H9 (cell line): ENCODE measurements around the gene CLCNKB. TPM values are rescaled to one million over a fixed set of nuclear protein-coding genes. Genes with fewer than 3 reads are reported as not detected.

Experiments used
- DNase-seq: peaks from one replicate; pipeline ENCODE4 v3.0.0-alpha.2; 2017
- H2AFZ ChIP-seq: one replicate; pipeline ENCODE4 v1.6.1; 2013; ENCODE audit warnings: mild to moderate bottlenecking, low read length, control low read depth, moderate library complexity
- H2AK5ac ChIP-seq: 2 replicates; pipeline ENCODE4 v1.6.1; 2013; ENCODE audit warnings: low read length, control low read depth, mixed read lengths; ENCODE audit not compliant: insufficient read length
- H2BK120ac ChIP-seq: one replicate; pipeline ENCODE4 v1.6.1; 2013; ENCODE audit warnings: low read depth, mild to moderate bottlenecking, low read length, control low read depth, inconsistent platforms; ENCODE audit not compliant: poor library complexity, severe bottlenecking
- H2BK12ac ChIP-seq: 2 replicates; pipeline ENCODE4 v1.6.1; 2013; ENCODE audit warnings: low read length, control low read depth, mixed read lengths, low read depth; ENCODE audit not compliant: insufficient read length
- H2BK15ac ChIP-seq: 2 replicates; pipeline ENCODE4 v1.6.1; 2013; ENCODE audit warnings: low read depth, low read length, control low read depth
- H2BK20ac ChIP-seq: one replicate; pipeline ENCODE4 v1.6.1; 2013; ENCODE audit warnings: low read depth, mild to moderate bottlenecking, low read length, control low read depth, inconsistent platforms; ENCODE audit not compliant: poor library complexity, severe bottlenecking
- H2BK5ac ChIP-seq: 2 replicates; pipeline ENCODE4 v1.6.1; 2013; ENCODE audit warnings: low read length, control low read depth, mixed read lengths; ENCODE audit not compliant: insufficient read length
- H3K14ac ChIP-seq: 2 replicates; pipeline ENCODE4 v1.6.1; 2013; ENCODE audit warnings: low read length, control low read depth; ENCODE audit not compliant: insufficient read depth
- H3K18ac ChIP-seq: 2 replicates; pipeline ENCODE4 v1.6.1; 2013; ENCODE audit warnings: low read depth, mild to moderate bottlenecking, mixed read lengths, low read length, control low read depth; ENCODE audit not compliant: insufficient read length
- H3K23ac ChIP-seq: 2 replicates; pipeline ENCODE4 v1.6.1; 2013; ENCODE audit warnings: low read length, control low read depth, mixed read lengths, low read depth; ENCODE audit not compliant: insufficient read length
- H3K23me2 ChIP-seq: 2 replicates; pipeline ENCODE4 v1.6.1; 2013; ENCODE audit warnings: low read depth, mild to moderate bottlenecking, mixed read lengths, low read length, control low read depth; ENCODE audit not compliant: insufficient read length, poor library complexity, severe bottlenecking
- H3K27ac ChIP-seq: 2 replicates; pipeline ENCODE4 v1.5.1; 2013; ENCODE audit warnings: low read length, control low read depth, mixed read lengths, low read depth; ENCODE audit not compliant: insufficient read length
- H3K27me3 ChIP-seq: 2 replicates; pipeline ENCODE4 v1.6.1; 2013; ENCODE audit warnings: low read length, control low read depth, inconsistent platforms; ENCODE audit not compliant: insufficient read depth
- H3K4ac ChIP-seq: 2 replicates; pipeline ENCODE4 v1.6.1; 2013; ENCODE audit warnings: low read depth, mild to moderate bottlenecking, control low read depth, inconsistent platforms, low read length, moderate library complexity
- H3K4me1 ChIP-seq: 2 replicates; pipeline ENCODE4 v1.6.1; 2013; ENCODE audit warnings: low read length, control low read depth, inconsistent platforms; ENCODE audit not compliant: insufficient read depth
- H3K4me2 ChIP-seq: 2 replicates; pipeline ENCODE4 v1.6.1; 2013; ENCODE audit warnings: low read length, control low read depth, mixed read lengths; ENCODE audit not compliant: insufficient read length, insufficient read depth
- H3K56ac ChIP-seq: 2 replicates; pipeline ENCODE4 v1.6.1; 2013; ENCODE audit warnings: low read depth, mild to moderate bottlenecking, mixed read lengths, low read length, control low read depth; ENCODE audit not compliant: insufficient read length
- H3K79me1 ChIP-seq: 2 replicates; pipeline ENCODE4 v1.6.1; 2013; ENCODE audit warnings: low read depth, mild to moderate bottlenecking, moderate library complexity, low read length, control low read depth, inconsistent platforms; ENCODE audit not compliant: insufficient read depth, poor library complexity, severe bottlenecking
- H3K79me2 ChIP-seq: 2 replicates; pipeline ENCODE4 v1.6.1; 2013; ENCODE audit warnings: low read length, control low read depth, inconsistent platforms; ENCODE audit not compliant: insufficient read depth
- H3K9ac ChIP-seq: 2 replicates; pipeline ENCODE4 v1.6.1; 2013; ENCODE audit warnings: low read length, control low read depth, mixed read lengths; ENCODE audit not compliant: insufficient read length; ENCODE audit errors: extremely low read depth
- H3K9me3 ChIP-seq: one replicate; pipeline ENCODE4 v1.6.1; 2013; ENCODE audit warnings: low read depth, low read length, inconsistent platforms; ENCODE audit not compliant: control insufficient read depth
- H3T11ph ChIP-seq: one replicate; pipeline ENCODE4 v1.6.1; 2013; ENCODE audit warnings: mild to moderate bottlenecking, low read length, control low read depth, inconsistent platforms
- H4K20me1 ChIP-seq: one replicate; pipeline ENCODE4 v1.6.1; 2013; ENCODE audit not compliant: control insufficient read depth, insufficient read length, insufficient read depth
- H4K5ac ChIP-seq: 2 replicates; pipeline ENCODE4 v1.6.1; 2013; ENCODE audit warnings: low read depth, mild to moderate bottlenecking, mixed read lengths, low read length, control low read depth; ENCODE audit not compliant: insufficient read length
- H4K8ac ChIP-seq: replicated peaks from 2 replicates; pipeline ENCODE4 v1.6.1; 2013; ENCODE audit warnings: low read length, control low read depth, mixed read lengths, low read depth; ENCODE audit not compliant: insufficient read length
- H4K91ac ChIP-seq: 2 replicates; pipeline ENCODE4 v1.6.1; 2013; ENCODE audit warnings: low read depth, mild to moderate bottlenecking, moderate library complexity, mixed read lengths, low read length, control low read depth; ENCODE audit not compliant: insufficient read length
- H3K27ac Mint-ChIP-seq, 3 experiments: 2 replicates in 2 of 3; 3 replicates in 1 of 3; pipeline ENCODE4 v1.8.0; 2020 to 2021; ENCODE audit warnings: mixed read lengths in 3 of 3, mild to moderate bottlenecking in 1 of 3, moderate library complexity in 1 of 3
- H3K27me3 Mint-ChIP-seq: 2 replicates; pipeline ENCODE4 v1.8.0; 2021; ENCODE audit warnings: low read depth, mild to moderate bottlenecking, moderate library complexity, mixed read lengths
- H3K36me3 Mint-ChIP-seq, 3 experiments: 2 replicates in 2 of 3; 3 replicates in 1 of 3; pipeline ENCODE4 v1.8.0; 2020 to 2021; ENCODE audit warnings: low read depth in 3 of 3, mixed read lengths in 3 of 3; ENCODE audit not compliant: insufficient read depth in 1 of 3
- H3K4me1 Mint-ChIP-seq, 2 experiments: 2 replicates each; pipeline ENCODE4 v1.8.0; 2020; ENCODE audit warnings: mixed read lengths in 2 of 2
- H3K4me3 Mint-ChIP-seq, 2 experiments: 2 replicates in 1 of 2; 3 replicates in 1 of 2; pipeline ENCODE4 v1.8.0; 2020 to 2021; ENCODE audit warnings: mild to moderate bottlenecking in 2 of 2, mixed read lengths in 2 of 2, moderate library complexity in 1 of 2
- H3K9me3 Mint-ChIP-seq, 2 experiments: 2 replicates in 1 of 2; 3 replicates in 1 of 2; pipeline ENCODE4 v1.8.0; 2020; ENCODE audit warnings: mild to moderate bottlenecking in 2 of 2, mixed read lengths in 2 of 2, moderate library complexity in 1 of 2
- WGBS: extraction: QIAGEN DNeasy Blood & Tissue Kit; methylation state at CpG from one replicate; pipeline ENCODE4 v1.1.7; 2013; ENCODE audit warnings: missing lambda C conversion rate, low lambda C conversion rate, mixed read lengths; ENCODE audit not compliant: insufficient read length; ENCODE audit errors: extremely low coverage; 5-methylcytosine and 5-hydroxymethylcytosine counted together
- total RNA-seq: library from RNA; stranded (reverse); gene quantifications from 2 replicates; pipeline ENCODE4 v1.2.1, GENCODE V29; 2021
- TF ChIP-seq, protein P1 (sequence below): fragments of 200-600 bp; sonication (generic); conservative IDR thresholded peaks from 3 replicates; pipeline ENCODE4 v1.8.0; 2021; ENCODE audit warnings: antibody characterized with exemption, mild to moderate bottlenecking

CLCNKB gene
- total RNA-seq, 1 experiment from 2014 or later, result 1.7 TPM

DNA sequence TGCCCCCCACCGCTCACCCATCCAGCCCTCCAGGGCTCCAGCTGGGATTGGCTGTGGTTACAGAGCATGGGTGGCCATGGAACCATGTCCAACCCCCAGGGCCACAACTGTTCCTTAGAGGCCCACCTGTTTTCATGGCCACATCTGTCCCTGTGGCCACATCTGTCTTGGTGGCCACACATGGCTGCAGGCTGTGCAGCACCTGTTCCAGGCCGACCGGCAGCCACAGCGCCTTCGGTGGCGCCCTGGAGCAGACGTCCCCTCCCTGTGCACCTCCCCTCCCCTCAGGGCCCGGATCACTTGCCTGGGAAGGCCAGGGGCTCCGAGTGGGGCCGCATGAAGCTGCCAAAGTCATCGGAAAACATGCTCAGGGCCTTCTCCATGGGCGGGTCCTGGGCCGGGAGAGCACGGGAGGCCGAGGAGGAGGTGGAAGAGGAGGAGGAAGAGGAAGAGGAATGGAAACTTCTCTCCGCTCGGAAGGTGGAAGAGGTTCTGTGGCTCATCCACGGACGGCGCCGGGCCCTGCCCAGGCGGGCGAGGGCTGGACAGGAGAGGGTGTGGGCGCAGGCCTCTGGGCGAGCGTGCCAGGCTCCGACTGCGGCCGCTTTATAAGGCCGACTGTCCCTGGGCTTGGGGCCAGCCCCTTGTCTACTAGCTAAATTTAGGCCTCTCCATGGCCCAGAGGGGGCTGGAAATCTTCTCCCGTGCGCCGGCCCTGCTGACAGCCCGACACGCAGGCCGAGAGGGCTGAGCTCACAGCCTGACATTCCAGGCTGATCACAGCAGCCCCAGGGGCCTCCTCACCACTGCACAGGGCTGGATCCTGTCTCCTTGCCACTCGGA, 25.9 kb upstream of the CLCNKB start, which contains the start of gene HSPB7:
HSPB7 (minus strand) TSS at position 583 of the 843 bp plus-strand sequence; CDS start at position 503, 80 bp downstream.
- Histone ChIP-seq H4K91ac (no peak within 1 kb of the TSS), H2BK12ac (no peak within 1 kb of the TSS), H2BK20ac (no peak within 1 kb of the TSS), H3K79me1 (no peaks in the 10 kb centered on the region), H2AK5ac (no peak within 1 kb of the TSS), H3K23me2 (no peaks in the 10 kb centered on the region), H3K18ac (no peak within 1 kb of the TSS), H3K4me1 (0 out of 2 replicates have a peak, but pooled peaks cover 4% of the 10 kb centered on the region), H3K27me3 (no peaks in the 10 kb centered on the region), H3T11ph (no peak within 1 kb of the TSS), H2BK15ac (no peak within 1 kb of the TSS), H3K14ac (no peak within 1 kb of the TSS), H3K4ac (no peak within 1 kb of the TSS), H4K5ac (no peak within 1 kb of the TSS), H3K27ac (no peak within 1 kb of the TSS), H3K79me2 (no peaks in the 10 kb centered on the region), H3K9me3 (no peaks in the 10 kb centered on the region), H2BK120ac (no peak within 1 kb of the TSS), H2BK5ac (no peak within 1 kb of the TSS), H3K4me2 (no peak within 1 kb of the TSS), H3K56ac (no peak within 1 kb of the TSS), H3K9ac (no peak within 1 kb of the TSS), H2AFZ (no peak within 1 kb of the TSS), H4K8ac (no peak within 1 kb of the TSS), H4K20me1 (no peaks in the 10 kb centered on the region), H3K23ac (no peak within 1 kb of the TSS)
- peaks cover 32% of the 10 kb centered on the region for H3K27me3 Mint-ChIP-seq
- no CpG with 5 or more reads among the region's 37 CpGs for WGBS
- no peaks in the 10 kb centered on the region for H3K9me3 Mint-ChIP-seq
- no peak within 1 kb of the TSS for H3K27ac Mint-ChIP-seq
- DNase-seq, result peak; percentile 79
- H3K4me1 Mint-ChIP-seq, result peaks cover 24 to 52% of the 10 kb centered on the region in 2 experiments
- no peaks in the 10 kb centered on the region for H3K36me3 Mint-ChIP-seq
- no peak within 1 kb of the TSS; a peak in 1 of 5 replicates for H3K4me3 Mint-ChIP-seq
- TF ChIP-seq, protein P1, sequence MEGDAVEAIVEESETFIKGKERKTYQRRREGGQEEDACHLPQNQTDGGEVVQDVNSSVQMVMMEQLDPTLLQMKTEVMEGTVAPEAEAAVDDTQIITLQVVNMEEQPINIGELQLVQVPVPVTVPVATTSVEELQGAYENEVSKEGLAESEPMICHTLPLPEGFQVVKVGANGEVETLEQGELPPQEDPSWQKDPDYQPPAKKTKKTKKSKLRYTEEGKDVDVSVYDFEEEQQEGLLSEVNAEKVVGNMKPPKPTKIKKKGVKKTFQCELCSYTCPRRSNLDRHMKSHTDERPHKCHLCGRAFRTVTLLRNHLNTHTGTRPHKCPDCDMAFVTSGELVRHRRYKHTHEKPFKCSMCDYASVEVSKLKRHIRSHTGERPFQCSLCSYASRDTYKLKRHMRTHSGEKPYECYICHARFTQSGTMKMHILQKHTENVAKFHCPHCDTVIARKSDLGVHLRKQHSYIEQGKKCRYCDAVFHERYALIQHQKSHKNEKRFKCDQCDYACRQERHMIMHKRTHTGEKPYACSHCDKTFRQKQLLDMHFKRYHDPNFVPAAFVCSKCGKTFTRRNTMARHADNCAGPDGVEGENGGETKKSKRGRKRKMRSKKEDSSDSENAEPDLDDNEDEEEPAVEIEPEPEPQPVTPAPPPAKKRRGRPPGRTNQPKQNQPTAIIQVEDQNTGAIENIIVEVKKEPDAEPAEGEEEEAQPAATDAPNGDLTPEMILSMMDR, result peak; percentile 36; the same call in 2 of the 3 replicates
